Activated CD4-positive, alpha-beta T cell treated with anti-CD3 and anti-CD28 coated beads, Interleukin-2, amount 10 ng/mL, durations not matched to agents 7 days and 5 days (primary cell): ENCODE data around the gene IFNG-AS1. TPM values are rescaled to one million over a fixed set of nuclear protein-coding genes. Genes with fewer than 3 reads are reported as not detected.

Source experiments
- CTCF ChIA-PET: fragments of 350-600 bp; sonication (Branson Sonifier 250); formaldehyde crosslinking; loops from one replicate; lab custom pipeline; 2021; ENCODE audit warnings: antibody characterized with exemption; lab: Charles Lee
- POLR2A ChIA-PET: fragments of 350-600 bp; sonication (Branson Sonifier 250); formaldehyde crosslinking; loops from one replicate; lab custom pipeline; 2021; ENCODE audit warnings: antibody characterized with exemption; lab: Charles Lee
- DNase-seq: peaks from one replicate; pipeline ENCODE4 v3.0.0-alpha.2; 2020
- H3K27ac Mint-ChIP-seq: one replicate; pipeline ENCODE4 v1.8.0; 2021; ENCODE audit warnings: mild to moderate bottlenecking, moderate library complexity, mixed read lengths
- H3K27me3 Mint-ChIP-seq: one replicate; pipeline ENCODE4 v1.8.0; 2021; ENCODE audit warnings: mixed read lengths
- H3K36me3 Mint-ChIP-seq: one replicate; pipeline ENCODE4 v1.8.0; 2021; ENCODE audit warnings: low read depth, mixed read lengths
- H3K4me1 Mint-ChIP-seq: one replicate; pipeline ENCODE4 v1.8.0; 2021; ENCODE audit warnings: mixed read lengths
- H3K4me3 Mint-ChIP-seq: one replicate; pipeline ENCODE4 v1.8.0; 2021; ENCODE audit warnings: mild to moderate bottlenecking, moderate library complexity, mixed read lengths
- H3K9me3 Mint-ChIP-seq: one replicate; pipeline ENCODE4 v1.8.0; 2021; ENCODE audit warnings: mixed read lengths
- total RNA-seq, 2 experiments: library from RNA; stranded (reverse); gene quantifications; one replicate each; pipeline ENCODE4 v1.2.3, GENCODE V29; 2021

IFNG-AS1 gene
- total RNA-seq, 2 experiments from 2014 or later = not detected

DNA sequence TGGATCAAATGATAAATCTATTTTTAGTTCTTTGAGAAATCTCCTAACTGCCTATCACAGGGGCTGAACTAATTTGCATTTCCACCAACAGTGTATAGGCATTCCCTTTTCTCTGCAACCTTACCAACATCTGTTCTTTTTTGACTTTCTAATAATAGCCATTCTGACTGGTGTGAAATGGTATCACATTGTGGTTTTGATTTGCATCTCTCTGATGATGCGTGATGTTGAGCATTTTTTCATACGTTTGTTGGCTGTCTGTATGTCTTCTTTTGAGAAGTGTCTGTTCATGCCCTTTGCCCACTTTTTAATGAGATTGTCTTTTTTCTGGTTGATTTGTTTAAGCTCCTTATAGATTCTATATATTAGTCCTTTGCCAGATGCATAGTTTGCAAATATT is 67.1 kb downstream of the IFNG-AS1 start:
- H3K27ac Mint-ChIP-seq = no peak overlapping the region
- H3K36me3 Mint-ChIP-seq = no peaks in the 10 kb centered on the region
- H3K9me3 Mint-ChIP-seq = peaks cover 21% of the 10 kb centered on the region
- DNase-seq = no peak
- H3K27me3 Mint-ChIP-seq = no peaks in the 10 kb centered on the region
- POLR2A ChIA-PET = no interaction called here
- H3K4me1 Mint-ChIP-seq = no peaks in the 10 kb centered on the region
- CTCF ChIA-PET = interaction anchor here (1.8 kb wide), 1 partner anchor 13 kb away, joined by 3 read pairs; no protein-coding TSS in a partner anchor
- no peak overlapping the region for H3K4me3 Mint-ChIP-seq

GRCh38 chr12:68063900-68064590 is 74.8 kb downstream of the IFNG-AS1 start:
- Mint-ChIP-seq H3K36me3 (peaks cover 5% of the 10 kb centered on the region), H3K27me3 (peaks cover 13% of the 10 kb centered on the region), H3K27ac (no peak overlapping the region), H3K4me3 (no peak overlapping the region), H3K4me1 (no peaks in the 10 kb centered on the region), H3K9me3 (peaks cover 29% of the 10 kb centered on the region)
- POLR2A ChIA-PET = no interaction called here
- CTCF ChIA-PET = interaction anchor here (0.6 to 1.6 kb wide), 2 partner anchors 14 to 308 kb away, joined by 3 to 6 read pairs; no protein-coding TSS in a partner anchor
- DNase-seq = no peak

GRCh38 chr12:68065163-68065562 is 75.9 kb downstream of the IFNG-AS1 start:
- POLR2A ChIA-PET = no interaction called here
- peaks cover 5% of the 10 kb centered on the region for H3K36me3 Mint-ChIP-seq

DNA sequence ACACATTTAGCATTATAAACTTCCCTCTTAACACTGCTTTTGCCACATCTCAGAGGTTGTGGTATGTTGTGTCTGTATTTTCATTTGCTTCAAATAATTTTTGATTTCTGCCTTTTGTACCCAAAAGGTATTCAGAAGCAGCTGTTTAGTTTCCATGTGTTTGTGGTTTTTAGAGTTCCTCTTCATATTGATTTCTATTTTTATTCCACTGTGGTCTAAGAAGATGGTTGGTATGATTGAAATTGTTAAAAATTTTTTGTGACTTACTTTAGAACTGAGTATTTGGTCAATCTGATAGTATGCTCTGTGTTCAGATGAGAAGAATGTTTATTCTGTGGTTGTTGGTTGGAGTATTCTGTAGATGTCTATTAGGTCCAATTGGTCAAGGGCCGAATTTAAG is 76.4 kb downstream of the IFNG-AS1 start:
- DNase-seq = no peak
- Mint-ChIP-seq H3K4me1 (no peaks in the 10 kb centered on the region), H3K9me3 (peaks cover 29% of the 10 kb centered on the region), H3K4me3 (no peak overlapping the region), H3K27me3 (peaks cover 13% of the 10 kb centered on the region), H3K36me3 (peaks cover 5% of the 10 kb centered on the region), H3K27ac (no peak overlapping the region)
- POLR2A ChIA-PET = no interaction called here
- CTCF ChIA-PET = no interaction called here

More at GRCh38 chr12:68065163-68065562, 75.9 kb downstream of the IFNG-AS1 start:
- Mint-ChIP-seq H3K27me3 (peaks cover 13% of the 10 kb centered on the region), H3K4me1 (no peaks in the 10 kb centered on the region), H3K27ac (no peak overlapping the region), H3K4me3 (no peak overlapping the region), H3K9me3 (peaks cover 29% of the 10 kb centered on the region)
- CTCF ChIA-PET = no interaction called here
- no peak for DNase-seq

- CTCF ChIA-PET = interaction anchor here (1.8 kb wide), 2 partner anchors 27 to 91 kb away, joined by 4 to 5 read pairs; no protein-coding TSS in a partner anchor
- Mint-ChIP-seq H3K27ac (no peak overlapping the region), H3K27me3 (peaks cover 9% of the 10 kb centered on the region), H3K36me3 (peaks cover 2% of the 10 kb centered on the region), H3K4me3 (no peak overlapping the region), H3K4me1 (no peaks in the 10 kb centered on the region), H3K9me3 (peaks cover 20% of the 10 kb centered on the region)
- POLR2A ChIA-PET = no interaction called here
- no peak for DNase-seq
These were observed 78.6 kb downstream of the IFNG-AS1 start for GRCh38 chr12:68067762-68068376.

- Mint-ChIP-seq H3K4me1 (no peaks in the 10 kb centered on the region), H3K4me3 (no peak overlapping the region), H3K36me3 (peaks cover 2% of the 10 kb centered on the region), H3K27ac (no peak overlapping the region), H3K9me3 (peaks cover 20% of the 10 kb centered on the region), H3K27me3 (peaks cover 9% of the 10 kb centered on the region)
- CTCF ChIA-PET = interaction anchor here (1.0 to 1.7 kb wide), 3 partner anchors 12 to 26 kb away, joined by 3 to 5 read pairs (median 5); no protein-coding TSS in a partner anchor
- no peak for DNase-seq
- POLR2A ChIA-PET = no interaction called here
These were observed 80.0 kb downstream of the IFNG-AS1 start for GRCh38 chr12:68069275-68069674.

Other genes starting within 250 kb of the IFNG-AS1 start
- 1 to 10 TPM; 2.8 to 3.4 TPM for gene IFNG, start 170.3 kb downstream of the IFNG-AS1 start, total RNA-seq
- under 1 TPM; 0.50 to 1.00 TPM for gene IL26, start 236.4 kb downstream of the IFNG-AS1 start, total RNA-seq